Colonic mucosa (tissue), 4 donors: ENCODE data around the gene EMSY. TPM values are rescaled to one million over a fixed set of nuclear protein-coding genes. Genes with fewer than 3 reads are reported as not detected.

Experiments
- DNase-seq: peaks from one replicate; pipeline ENCODE4 v3.0.0-alpha.2; 2020
- H3K27ac ChIP-seq: fragments of 200-600 bp; one replicate; pipeline ENCODE4 v1.8.0; 2021
- H3K27me3 ChIP-seq: fragments of 200-600 bp; one replicate; pipeline ENCODE4 v1.8.0; 2021
- H3K36me3 ChIP-seq: fragments of 200-600 bp; one replicate; pipeline ENCODE4 v1.8.0; 2021
- H3K4me1 ChIP-seq: fragments of 200-600 bp; one replicate; pipeline ENCODE4 v1.8.0; 2021; ENCODE audit warnings: mild to moderate bottlenecking
- H3K4me3 ChIP-seq: fragments of 200-600 bp; one replicate; pipeline ENCODE4 v1.8.0; 2021
- H3K9ac ChIP-seq, 2 donors: one replicate each; pipeline ENCODE4 v1.7.0; 2013; ENCODE audit warnings: control low read depth in 2 of 2, low read depth in 2 of 2, low read length in 2 of 2
- H3K9me3 ChIP-seq: fragments of 200-600 bp; one replicate; pipeline ENCODE4 v1.8.0; 2021
- CTCF ChIP-seq: fragments of 200-600 bp; IDR thresholded peaks from one replicate; pipeline ENCODE4 v1.8.0; 2022; ENCODE audit warnings: antibody characterized with exemption, mild to moderate bottlenecking
- intact Hi-C: fragments of 100-400 bp; cut with DNase I; formaldehyde crosslinking; loops from one replicate; pipeline ENCODE4 v1.14.1; 2022
- total RNA-seq, 2 donors: library from RNA; stranded (reverse); fragmentation: NEBNext Ultra II Directional in 1 of 2; extraction: Animal tissue kit (Norgen Biotek cat#: 25700) in 1 of 2; gene quantifications; one replicate each; pipeline ENCODE4 v1.2.1, GENCODE V29; 2021
- donor health status: healthy.
- donor health status: DM: no; HTN: no; CAD: no.
- donor health status: DM: no; HTN: no; CAD: no.

The EMSY gene
- total RNA-seq, 2 donors from 2014 or later: 21.2 to 22.8 TPM

- peak; percentile 87 for DNase-seq
These were observed 157.6 kb downstream of the EMSY start for GRCh38 chr11:76602431-76602861.

More at GRCh38 chr11:76602431-76602861, 157.6 kb downstream of the EMSY start:
- Histone ChIP-seq H3K4me1 (peaks cover 11% of the 10 kb centered on the region), H3K27me3 (no peaks in the 10 kb centered on the region), H3K9me3 (no peaks in the 10 kb centered on the region), H3K4me3 (no peak overlapping the region), H3K27ac (peak overlapping the region; percentile 53), H3K9ac (peak overlapping the region in 1 of 2 donors; percentile 46), H3K36me3 (no peaks in the 10 kb centered on the region)
- intact Hi-C loops: no loop called here
- TF ChIP-seq CTCF: no peak

Other genes starting within 250 kb of the EMSY start
- 1 to 10 TPM; 3.6 to 3.8 TPM for gene WNT11, start 238.5 kb upstream of the EMSY start, total RNA-seq
- 10 to 100 TPM; 34.4 to 41.6 TPM for gene THAP12, start 63.9 kb upstream of the EMSY start, total RNA-seq
- gene GVQW3, start 63.7 kb upstream of the EMSY start, total RNA-seq: 1 to 10 TPM; 2.2 to 2.8 TPM
- 10 to 100 TPM in 1 of 2 donors, 1 to 10 TPM in 1; 5.9 to 26.8 TPM for gene LRRC32, start 225.7 kb downstream of the EMSY start, total RNA-seq